GM12878 (cell line): ENCODE data around the gene CCN6. TPM values are rescaled to one million over a fixed set of nuclear protein-coding genes. Genes with fewer than 3 reads are reported as not detected.

Experiments used
- ATAC-seq: fragments of 200-7000 bp; cut with Tn5 transposase; 3 replicates; pipeline ENCODE4 v1.9.1; 2020; ENCODE audit warnings: mild to moderate bottlenecking, moderate library complexity
- BruUV-seq: library from RNA; stranded (reverse); fragments of 400-500 nt; replicated peaks from 2 replicates; lab custom pipeline; 2021; lab: Mats Ljungman, UMichigan
- CTCF ChIA-PET: fragments of 300-600 bp; sonication (Branson Sonifier 250); formaldehyde crosslinking; extraction: SDS; loops from one replicate; lab custom pipeline; 2021; ENCODE audit warnings: inconsistent platforms; lab: Yijun Ruan, JAX
- POLR2A ChIA-PET: fragments of 350-600 bp; formaldehyde crosslinking; extraction: SDS; loops from one replicate; lab custom pipeline; 2021; ENCODE audit warnings: inconsistent platforms; lab: Charles Lee
- RAD21 ChIA-PET: fragments of 300-600 bp; sonication (Branson Sonifier 250); formaldehyde crosslinking; loops from one replicate; lab custom pipeline; 2023; ENCODE audit warnings: antibody characterized with exemption; ENCODE audit not compliant: unreplicated experiment; lab: Charles Lee
- SMC1A ChIA-PET: fragments of 300-600 bp; sonication (Branson Sonifier 250); formaldehyde crosslinking; loops from one replicate; lab custom pipeline; 2023; ENCODE audit not compliant: unreplicated experiment, uncharacterized antibody; lab: Charles Lee
- DNase-seq: peaks from one replicate; pipeline ENCODE4 v3.0.0-alpha.2; 2011; ENCODE audit warnings: low read depth, low spot score
- FAIRE-seq: peaks from 3 replicates; lab custom pipeline; 2011; peaks lifted over from hg19 to GRCh38; lab: Jason Lieb, UNC
- H2AFZ ChIP-seq: 2 replicates; pipeline ENCODE4 v1.6.0; 2011; ENCODE audit warnings: low read depth, low read length, control low read depth; ENCODE audit not compliant: control insufficient read depth
- H3K27ac ChIP-seq: 2 replicates; pipeline ENCODE4 v1.5.1; 2011; ENCODE audit warnings: control low read depth; ENCODE audit not compliant: control insufficient read depth, insufficient read depth
- H3K27me3 ChIP-seq, 2 experiments: replicated peaks in 1 of 2; 2 replicates each; pipeline versions ENCODE4 v1.6.0 to v1.6.1; 2011; ENCODE audit warnings: low read length in 1 of 2; ENCODE audit not compliant: control insufficient read depth in 2 of 2, insufficient read depth in 2 of 2
- H3K36me3 ChIP-seq, 2 experiments: 2 replicates each; pipeline ENCODE4 v1.5.1; 2011; ENCODE audit warnings: low read length in 1 of 2; ENCODE audit not compliant: control insufficient read depth in 2 of 2, insufficient read depth in 2 of 2
- H3K4me1 ChIP-seq: 2 replicates; pipeline ENCODE4 v1.6.1; 2011; ENCODE audit warnings: mild to moderate bottlenecking, low read length, moderate library complexity, mixed read lengths; ENCODE audit not compliant: control insufficient read depth, insufficient read depth
- H3K4me2 ChIP-seq: 2 replicates; pipeline ENCODE4 v1.6.0; 2011; ENCODE audit warnings: control low read depth; ENCODE audit not compliant: control insufficient read depth, insufficient read depth
- H3K4me3 ChIP-seq: fragments of 200-600 bp; sonication (generic); 2 replicates; pipeline ENCODE4 v1.5.1; 2016
- H3K79me2 ChIP-seq: 2 replicates; pipeline ENCODE4 v1.6.0; 2011; ENCODE audit warnings: low read length; ENCODE audit not compliant: control insufficient read depth, insufficient read depth
- H3K9ac ChIP-seq: 2 replicates; pipeline ENCODE4 v1.8.0; 2011; ENCODE audit warnings: low read length, control low read depth, mixed read lengths; ENCODE audit not compliant: control insufficient read depth, insufficient read depth
- H3K9me3 ChIP-seq: replicated peaks from 3 replicates; pipeline ENCODE4 v1.5.1; 2011; ENCODE audit warnings: mild to moderate bottlenecking, low read length; ENCODE audit not compliant: control insufficient read depth, insufficient read depth
- H4K20me1 ChIP-seq: 2 replicates; pipeline ENCODE4 v1.6.0; 2011; ENCODE audit not compliant: control insufficient read depth, insufficient read depth
- CBX5 ChIP-seq: sonication (generic); IDR thresholded peaks from 2 replicates; pipeline ENCODE4 v1.6.1; 2016; ENCODE audit warnings: low read depth, moderate library complexity, mild to moderate bottlenecking, inconsistent platforms
- CEBPB ChIP-seq, 2 experiments: fragments of 150-350 bp in 1 of 2; IDR thresholded peaks; 2 replicates each; pipeline ENCODE4 v1.6.1; 2012 to 2014; ENCODE audit warnings: low read depth in 2 of 2, low read length in 2 of 2, borderline replicate concordance in 1 of 2, inconsistent platforms in 1 of 2
- JUNB ChIP-seq: IDR thresholded peaks from 2 replicates; pipeline ENCODE4 v1.6.1; 2016; ENCODE audit warnings: antibody characterized with exemption, mild to moderate bottlenecking
- JUND ChIP-seq: IDR thresholded peaks from 2 replicates; pipeline ENCODE4 v1.6.1; 2012; ENCODE audit warnings: low read depth, mild to moderate bottlenecking, low read length, improper control_type of control experiment, moderate library complexity
- MLLT1 ChIP-seq: fragments of 450-650 bp; IDR thresholded peaks from 2 replicates; pipeline ENCODE4 v1.6.1; 2016; ENCODE audit warnings: mild to moderate bottlenecking
- MTA3 ChIP-seq: IDR thresholded peaks from 2 replicates; pipeline ENCODE4 v1.6.1; 2012; ENCODE audit warnings: low read length, inconsistent platforms, borderline replicate concordance
- NFYA ChIP-seq: IDR thresholded peaks from 2 replicates; pipeline ENCODE4 v1.6.1; 2011; ENCODE audit warnings: low read depth, mild to moderate bottlenecking, low read length, improper control_type of control experiment, borderline replicate concordance
- NFYB ChIP-seq: IDR thresholded peaks from 2 replicates; pipeline ENCODE4 v1.6.1; 2011; ENCODE audit warnings: low read depth, mild to moderate bottlenecking, low read length, improper control_type of control experiment, moderate library complexity; ENCODE audit not compliant: insufficient read depth
- RCOR1 ChIP-seq: conservative IDR thresholded peaks from 2 replicates; pipeline ENCODE4 v1.6.1; 2012; ENCODE audit warnings: low read depth, low read length, improper control_type of control experiment
- REST ChIP-seq: IDR thresholded peaks from 2 replicates; pipeline ENCODE4 v1.6.1; 2012; ENCODE audit warnings: mild to moderate bottlenecking, low read depth, low read length
- SMARCA5 ChIP-seq: fragments of 450-650 bp; IDR thresholded peaks from 2 replicates; pipeline ENCODE4 v1.6.1; 2017; ENCODE audit warnings: mild to moderate bottlenecking
- TARDBP ChIP-seq: IDR thresholded peaks from 2 replicates; pipeline ENCODE4 v1.6.1; 2016; ENCODE audit warnings: borderline replicate concordance
- ZNF24 ChIP-seq: fragments of 450-650 bp; IDR thresholded peaks from 2 replicates; pipeline ENCODE4 v1.6.1; 2017; ENCODE audit warnings: antibody characterized with exemption, mild to moderate bottlenecking
- WGBS: methylation state at CpG from one replicate; pipeline ENCODE4 v1.1.6; 2016; ENCODE audit warnings: low lambda C conversion rate; ENCODE audit not compliant: insufficient replicate concordance, insufficient coverage; ENCODE audit errors: missing lambda C conversion rate; 5-methylcytosine and 5-hydroxymethylcytosine counted together
- in situ Hi-C: fragments of 300-500 bp; cut with MboI; formaldehyde crosslinking; loops from 9 replicates; pipeline ENCODE4 v1.14.3; 2018; ENCODE audit warnings: mixed read lengths
- intact Hi-C: fragments of 100-400 bp; cut with micrococcal nuclease; formaldehyde crosslinking; loops from one replicate; pipeline ENCODE4 v1.14.2; 2022; ENCODE audit not compliant: unreplicated experiment
- polyA plus RNA-seq, 11 experiments: library from polyadenylated mRNA; depleted of rRNA in 4 of 11; unstranded in 6 of 11; stranded (reverse) in 5 of 11; fragments of >200 nt; fragmentation: Nextera tagmentation in 4 of 11; fragmentation: Illumina TruSeq in 1 of 11; extraction: Ambion mirVana in 4 of 11; extraction: Trizol in 1 of 11; gene quantifications; 1 replicate in 1 of 11; 2 replicates in 10 of 11; pipeline versions ENCODE4 v1.2.1 to v1.2.3, GENCODE V29; 2011 to 2016; ENCODE audit warnings: inconsistent platforms in 2 of 11, missing spikeins in 2 of 11, low read depth in 1 of 11
- total RNA-seq, 4 experiments: library from RNA; depleted of rRNA in 3 of 4; stranded (reverse); fragments of >200 nt in 3 of 4; fragmentation: Illumina TruSeq in 1 of 4; extraction: Trizol in 1 of 4; gene quantifications; 2 replicates each; pipeline versions ENCODE4 v1.2.1 to v1.2.3, GENCODE V29; 2013 to 2021

The CCN6 gene
- total and polyA plus RNA-seq, 10 of the 15 experiments (the other 5 are each of a cell fraction or from before 2014, with no cell fraction given) = 0.05 to 0.24 (median 0.19) TPM; not detected in 5

- Histone ChIP-seq H3K4me1 (no peaks in the 10 kb centered on the region), H3K9me3 (no peaks in the 10 kb centered on the region; the same call in 2 of the 3 replicates), H3K4me3 (no peak overlapping the region), H2AFZ (no peak overlapping the region), H3K36me3 (no peaks in the 10 kb centered on the region), H4K20me1 (no peaks in the 10 kb centered on the region), H3K4me2 (no peak overlapping the region), H3K9ac (no peak overlapping the region)
- FAIRE-seq = no peak
- CTCF ChIA-PET = interaction anchor here (1.4 kb wide), 1 partner anchor 38 kb away, joined by 4 read pairs; no protein-coding TSS in a partner anchor
- no TSS peak for BruUV-seq
- DNase-seq = no peak
- POLR2A ChIA-PET = no interaction called here
- in situ Hi-C loops = no loop called here
- SMC1A ChIA-PET = interaction anchor here (1.4 kb wide), 1 partner anchor 295 kb away, joined by 4 read pairs; no protein-coding TSS in a partner anchor
- no peak for ATAC-seq
- RAD21 ChIA-PET = no interaction called here
- TF ChIP-seq SMARCA5 (no peak), JUND (no peak), NFYB (no peak)
- TF ChIP-seq, all 136 proteins: peak for 0
- H3K27ac ChIP-seq = no peak overlapping the region
- no peaks in the 10 kb centered on the region for H3K27me3 ChIP-seq
- WGBS = 6% methylated on average over 1 of the region's 1 CpG
- intact Hi-C loops = no loop called here
- no peaks in the 10 kb centered on the region for H3K79me2 ChIP-seq
Observed at GRCh38 chr6:112005013-112005371, 48.9 kb upstream of the CCN6 start.

GRCh38 chr6:112007254-112007653, 46.6 kb upstream of the CCN6 start:
- Histone ChIP-seq H3K27me3 (no peaks in the 10 kb centered on the region), H3K4me3 (no peak overlapping the region), H3K36me3 (no peaks in the 10 kb centered on the region), H3K27ac (no peak overlapping the region), H3K9me3 (no peaks in the 10 kb centered on the region), H3K9ac (no peak overlapping the region), H3K4me2 (no peak overlapping the region), H3K4me1 (no peaks in the 10 kb centered on the region), H3K79me2 (no peaks in the 10 kb centered on the region), H2AFZ (no peak overlapping the region), H4K20me1 (no peaks in the 10 kb centered on the region)
- CTCF ChIA-PET = interaction anchor here (0.6 to 6.2 kb wide), 10 partner anchors 11 to 998 kb away, joined by 3 to 73 read pairs (median 4); no protein-coding TSS in a partner anchor
- POLR2A ChIA-PET = interaction anchor here (0.8 to 1.7 kb wide), 2 partner anchors 9 to 31 kb away, joined by 3 to 5 read pairs; no protein-coding TSS in a partner anchor
- WGBS = 20% methylated on average over 2 of the region's 2 CpGs
- no TSS peak for BruUV-seq
- ATAC-seq = no peak
- RAD21 ChIA-PET = interaction anchor here (1.1 kb wide), 2 partner anchors 21 to 297 kb away, joined by 3 read pairs; no protein-coding TSS in a partner anchor
- SMC1A ChIA-PET = interaction anchor here (0.6 to 5.0 kb wide), 12 partner anchors 9 to 553 kb away, joined by 3 to 53 read pairs (median 6); partner anchors contain the start of genes FAM229B and TUBE1
- in situ Hi-C loops = no loop called here
- no peak for DNase-seq
- intact Hi-C loops = no loop called here
- no peak for FAIRE-seq
- TF ChIP-seq RCOR1 = no peak
- no peak for TF ChIP-seq CBX5
- TF ChIP-seq REST = no peak
- TF ChIP-seq NFYA = no peak
- no peak for TF ChIP-seq JUNB
- no peak for TF ChIP-seq CEBPB (IDR thresholded peaks at IDR 0.05; ENCODE audit: borderline replicate concordance in 1 of 2, low read depth in 2 of 2, low read length in 2 of 2)
- TF ChIP-seq TARDBP = no peak
- no peak for TF ChIP-seq MTA3
- TF ChIP-seq ZNF24 = no peak
- TF ChIP-seq MLLT1 = no peak
